RKO (cell line): ENCODE results near the gene CCDC116.
"Not testable (repeated sequence)": the region's sequence is repeated elsewhere in the genome, so short reads cannot be mapped to it uniquely, and the experiment has no call there.

Experiments used
- DNase-seq: peaks from one replicate; pipeline ENCODE4 v3.0.0-alpha.2; 2016; ENCODE audit warnings: low spot score

CCDC116 gene

DNA sequence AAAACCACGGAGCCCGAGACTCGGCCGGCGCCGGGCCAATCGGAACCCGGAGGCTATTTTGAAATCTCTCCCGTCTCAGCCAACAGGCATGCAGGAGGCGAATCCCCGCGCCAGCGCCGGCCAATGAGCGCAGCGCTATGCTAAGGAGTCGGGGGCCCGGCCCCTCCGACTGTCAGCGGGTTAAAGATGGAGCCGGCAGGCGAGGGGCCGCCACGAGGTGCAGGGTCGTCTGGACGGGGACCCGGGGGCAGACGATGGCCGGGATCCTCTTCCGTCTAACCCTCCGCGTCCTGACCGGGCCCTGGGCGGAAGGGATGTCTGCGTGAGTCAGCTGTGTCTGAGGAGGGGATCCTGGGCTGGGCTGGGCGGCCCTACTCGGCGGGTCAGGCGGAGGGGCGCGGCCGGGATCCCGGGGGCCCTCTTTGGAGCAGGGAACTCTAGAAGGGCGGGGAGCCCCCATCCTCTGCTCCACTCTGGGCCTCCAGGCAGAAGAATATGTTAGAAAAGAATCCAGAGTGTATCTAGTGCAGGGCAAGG lies 19.5 kb downstream of the CCDC116 start:
- peak; percentile 89 for DNase-seq

DNA sequence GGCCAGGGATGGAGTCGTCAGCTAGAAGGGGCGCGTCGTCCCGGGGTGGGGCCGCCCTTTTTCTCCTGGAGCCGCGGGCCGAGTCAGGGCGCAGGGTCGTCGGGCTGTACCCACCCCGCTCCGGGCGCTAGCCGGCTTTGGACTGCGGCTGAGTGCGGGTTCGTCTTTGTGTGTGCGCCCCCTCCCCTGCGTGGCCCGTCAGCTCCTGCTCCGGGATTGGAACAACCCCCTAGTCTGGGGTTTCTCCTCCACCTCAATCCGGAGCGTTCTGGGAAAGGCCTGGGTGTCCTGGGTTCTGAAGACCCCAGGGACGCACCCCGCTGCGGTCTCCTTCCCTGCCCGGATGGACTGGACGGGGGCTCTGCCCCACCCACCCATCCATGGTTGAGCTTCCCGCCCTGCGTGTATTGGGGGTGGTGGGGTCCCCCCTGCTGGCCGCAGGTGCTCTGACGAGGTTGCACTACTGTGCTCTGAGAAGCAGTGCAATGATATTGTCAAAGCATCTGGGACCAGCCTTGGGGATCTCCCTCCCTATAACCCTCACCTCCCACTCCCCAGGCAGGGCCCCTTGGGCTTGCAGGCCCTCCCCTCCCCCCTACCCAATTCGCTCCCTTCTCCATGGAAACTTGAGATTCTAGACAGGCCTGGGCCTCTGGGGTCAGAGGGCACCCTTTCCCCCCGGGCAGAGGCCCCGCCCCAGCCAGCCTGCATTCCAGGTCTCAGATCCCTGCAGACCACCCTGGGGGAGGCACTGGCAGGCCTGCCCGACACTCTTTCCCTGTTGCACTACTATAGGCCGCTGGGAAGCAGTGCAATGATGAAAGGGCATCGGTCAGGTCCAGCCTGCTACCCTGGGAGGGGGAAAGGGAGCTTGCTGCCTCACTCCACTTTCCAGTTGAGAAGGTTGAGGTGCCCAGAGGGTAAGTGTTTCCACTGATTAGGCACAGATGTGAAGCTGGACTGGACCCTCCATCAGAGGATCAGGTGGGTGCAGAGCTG lies 20.3 kb downstream of the CCDC116 start:
- DNase-seq = peak; percentile 50

GRCh38 chr22:21657020-21657359 lies 24.4 kb downstream of the CCDC116 start:
- no peak for DNase-seq

- DNase-seq = peak; percentile 72
Observed at GRCh38 chr22:21657360-21658032, 24.9 kb downstream of the CCDC116 start.

GRCh38 chr22:21659864-21660525 lies 27.4 kb downstream of the CCDC116 start:
- no peak for DNase-seq

DNA sequence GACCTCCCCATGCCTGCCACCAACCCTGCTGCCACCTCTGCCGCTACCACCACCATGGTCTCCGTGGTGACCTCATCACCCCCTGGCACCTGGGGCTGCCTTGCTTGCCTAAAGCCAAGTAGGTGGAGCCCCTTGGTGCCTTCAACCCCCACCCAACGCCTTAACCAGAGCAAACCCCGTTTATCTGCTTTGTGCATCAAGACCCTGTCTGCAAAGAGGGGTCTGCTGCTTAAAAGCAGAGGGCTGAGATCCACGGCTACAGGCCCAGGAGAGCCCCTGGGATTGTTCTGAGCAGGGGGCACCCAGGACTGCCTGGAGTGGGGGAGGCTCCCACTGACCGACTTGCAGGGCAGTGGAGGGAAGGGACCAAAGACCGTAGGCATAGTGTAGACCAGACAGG lies 28.3 kb downstream of the CCDC116 start:
- DNase-seq = no peak

GRCh38 chr22:21661991-21662390 lies 29.4 kb downstream of the CCDC116 start:
- DNase-seq = no peak

DNA sequence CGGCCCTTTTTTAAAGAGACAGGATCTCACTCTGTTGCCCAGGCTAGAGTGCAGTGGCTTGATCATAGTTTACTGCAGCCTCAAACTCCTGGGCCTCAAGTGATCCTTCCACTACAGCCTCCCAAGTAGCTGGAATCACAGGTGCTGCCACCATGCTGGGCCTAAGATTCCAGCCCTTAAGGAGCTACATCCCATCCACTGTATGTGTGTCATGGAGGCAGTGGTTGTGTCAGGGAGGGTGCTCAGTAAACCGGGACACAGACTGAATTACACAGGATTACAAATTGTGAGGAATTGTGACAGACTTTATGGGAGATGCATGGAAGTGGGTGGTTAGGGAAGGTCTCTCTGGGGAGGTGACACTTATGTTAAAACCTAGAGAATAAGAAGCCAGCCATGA lies 31.2 kb downstream of the CCDC116 start:
- no peak for DNase-seq

- no peak for DNase-seq
Observed at GRCh38 chr22:21665047-21665851, 32.7 kb downstream of the CCDC116 start.

- DNase-seq = no peak
Observed at GRCh38 chr22:21666786-21667185, 34.2 kb downstream of the CCDC116 start.

DNA sequence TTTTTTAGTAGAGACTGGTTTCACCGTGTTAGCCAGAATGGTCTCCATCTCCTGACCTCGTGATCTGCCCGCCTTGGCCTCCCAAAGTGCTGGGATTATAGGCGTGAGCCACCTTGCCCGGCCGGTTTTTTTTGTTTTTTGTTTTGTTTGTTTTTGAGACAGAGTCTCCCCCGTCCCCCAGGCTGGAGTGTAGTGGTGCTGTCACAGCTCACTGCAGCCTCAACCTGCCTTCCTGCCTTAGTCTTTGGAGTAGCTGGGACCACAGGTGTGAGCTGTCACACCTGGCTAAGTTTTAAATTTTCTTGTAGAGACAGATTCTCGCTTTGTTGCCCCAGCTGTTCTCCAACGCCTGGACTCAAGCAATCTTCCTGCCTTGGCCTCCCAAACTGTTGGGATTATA lies 36.5 kb downstream of the CCDC116 start:
- no peak for DNase-seq

- no peak for DNase-seq
Observed at GRCh38 chr22:21672107-21672629, 39.6 kb downstream of the CCDC116 start.

- DNase-seq = no peak
Observed at GRCh38 chr22:21673534-21674321, 41.2 kb downstream of the CCDC116 start.

- no peak for DNase-seq
Observed at GRCh38 chr22:21674638-21675245, 42.2 kb downstream of the CCDC116 start.

DNA sequence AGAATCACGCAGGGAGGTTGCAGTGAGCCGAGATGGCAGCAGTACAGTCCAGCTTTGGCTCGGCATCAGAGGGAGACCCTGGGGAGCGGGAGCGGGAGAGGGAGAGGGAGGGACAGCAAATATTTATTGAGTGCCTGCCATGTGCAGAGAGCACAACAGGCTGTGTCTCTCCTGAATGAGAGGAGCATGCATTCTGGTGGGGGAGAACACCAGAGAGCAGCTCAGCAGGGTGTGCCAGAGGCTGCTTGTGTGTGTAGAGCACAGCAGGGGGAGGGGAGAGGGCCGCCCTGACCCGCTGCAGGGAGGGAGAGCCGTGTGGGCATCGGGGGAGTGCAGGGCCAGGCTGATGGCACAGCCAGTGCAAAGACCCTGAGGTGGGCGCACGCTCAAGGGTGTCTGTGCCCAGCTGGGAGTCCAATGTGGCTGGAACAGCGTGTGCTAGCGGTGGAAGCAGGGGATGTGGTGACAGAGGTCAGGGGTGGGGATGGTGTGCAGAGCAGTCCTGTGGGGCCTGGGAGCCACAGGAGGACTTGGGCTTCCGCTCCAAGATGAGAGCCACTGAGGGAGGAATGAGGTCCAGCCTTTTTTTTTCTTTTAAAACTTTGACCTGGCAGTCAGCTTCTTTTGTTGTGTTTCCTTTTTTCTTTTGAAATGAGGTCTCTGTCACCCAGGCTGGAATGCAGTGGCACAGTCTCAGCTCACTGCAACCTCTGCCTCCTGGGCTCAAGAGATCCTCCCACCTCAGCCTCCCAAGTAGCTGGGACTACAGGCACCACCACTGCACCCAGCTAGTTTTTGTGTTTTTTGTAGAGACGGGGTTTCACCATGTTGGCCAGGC lies 45.3 kb downstream of the CCDC116 start:
- DNase-seq = no peak

- DNase-seq = not testable (repeated sequence)
Observed at GRCh38 chr22:21678842-21679241, 46.3 kb downstream of the CCDC116 start.

DNA sequence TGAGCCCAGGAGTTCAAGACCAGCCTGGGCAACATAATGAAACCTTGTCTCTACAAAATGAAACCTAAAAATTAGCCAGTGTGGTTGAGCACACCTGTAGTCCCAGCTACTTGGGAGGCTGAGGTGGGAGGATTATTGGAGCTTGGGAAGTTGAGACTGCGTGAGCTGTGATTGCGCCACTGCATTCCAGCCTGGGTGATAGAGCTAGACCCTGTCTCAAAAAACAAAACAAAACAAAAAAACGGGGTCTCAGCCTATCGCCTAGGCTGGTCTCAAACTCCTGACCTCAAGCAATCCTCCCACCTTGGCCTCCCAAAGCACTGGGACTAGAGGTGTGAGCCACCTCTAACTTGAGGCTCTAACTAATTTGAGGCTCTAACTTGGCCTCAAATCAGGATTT lies 46.8 kb downstream of the CCDC116 start:
- DNase-seq = no peak

GRCh38 chr22:21680830-21681565 lies 48.4 kb downstream of the CCDC116 start:
- DNase-seq = no peak
